Ammon's horn (tissue), 1 donor: Measurements from ENCODE around the gene NT5DC1.
A peak's percentile ranks its signal among the peaks of the same experiment; 100 is the strongest.
"Not testable (repeated sequence)": the region's sequence is repeated elsewhere in the genome, so short reads cannot be mapped to it uniquely, and the experiment has no call there.

Experiments
- DNase-seq: peaks from one replicate; pipeline ENCODE4 v3.0.0-alpha.2; 2016; ENCODE audit warnings: low spot score

Gene NT5DC1

GRCh38 chr6:116278854-116279231 is 178.2 kb downstream of the NT5DC1 start:
- DNase-seq = no peak

- peak; percentile 98 for DNase-seq
These were observed 178.8 kb downstream of the NT5DC1 start, which contains the start of gene TSPYL1 for GRCh38 chr6:116279232-116280160. TSS of gene TSPYL1 (minus strand) at chr6:116279930. CDS start at chr6:116279830, 100 bp downstream.

- no peak for DNase-seq
These were observed 179.7 kb downstream of the NT5DC1 start for GRCh38 chr6:116280161-116280932.

- no peak for DNase-seq
These were observed 180.3 kb downstream of the NT5DC1 start for GRCh38 chr6:116280933-116281316.

GRCh38 chr6:116282698-116283097 is 182.0 kb downstream of the NT5DC1 start:
- DNase-seq = no peak

- DNase-seq = no peak
These were observed 182.5 kb downstream of the NT5DC1 start for GRCh38 chr6:116283191-116283590.

- not testable (repeated sequence) for DNase-seq
These were observed 184.3 kb downstream of the NT5DC1 start for GRCh38 chr6:116284984-116285383.

- no peak for DNase-seq
These were observed 186.2 kb downstream of the NT5DC1 start for GRCh38 chr6:116286773-116287358.

- DNase-seq = peak; percentile 74
These were observed 187.1 kb downstream of the NT5DC1 start for GRCh38 chr6:116287689-116288282.

GRCh38 chr6:116289876-116290275 is 189.2 kb downstream of the NT5DC1 start:
- no peak for DNase-seq

GRCh38 chr6:116290799-116291198 is 190.1 kb downstream of the NT5DC1 start:
- no peak for DNase-seq

- DNase-seq = no peak
These were observed 191.2 kb downstream of the NT5DC1 start for GRCh38 chr6:116291701-116292396.

GRCh38 chr6:116292553-116292952 is 191.9 kb downstream of the NT5DC1 start:
- no peak for DNase-seq

- no peak for DNase-seq
These were observed 197.6 kb downstream of the NT5DC1 start for GRCh38 chr6:116298273-116298672.

- DNase-seq = no peak
These were observed 198.3 kb downstream of the NT5DC1 start for GRCh38 chr6:116298973-116299372.
